ENCODE results near the gene ANAPC2.

- TF ChIP-seq, protein P1, sequence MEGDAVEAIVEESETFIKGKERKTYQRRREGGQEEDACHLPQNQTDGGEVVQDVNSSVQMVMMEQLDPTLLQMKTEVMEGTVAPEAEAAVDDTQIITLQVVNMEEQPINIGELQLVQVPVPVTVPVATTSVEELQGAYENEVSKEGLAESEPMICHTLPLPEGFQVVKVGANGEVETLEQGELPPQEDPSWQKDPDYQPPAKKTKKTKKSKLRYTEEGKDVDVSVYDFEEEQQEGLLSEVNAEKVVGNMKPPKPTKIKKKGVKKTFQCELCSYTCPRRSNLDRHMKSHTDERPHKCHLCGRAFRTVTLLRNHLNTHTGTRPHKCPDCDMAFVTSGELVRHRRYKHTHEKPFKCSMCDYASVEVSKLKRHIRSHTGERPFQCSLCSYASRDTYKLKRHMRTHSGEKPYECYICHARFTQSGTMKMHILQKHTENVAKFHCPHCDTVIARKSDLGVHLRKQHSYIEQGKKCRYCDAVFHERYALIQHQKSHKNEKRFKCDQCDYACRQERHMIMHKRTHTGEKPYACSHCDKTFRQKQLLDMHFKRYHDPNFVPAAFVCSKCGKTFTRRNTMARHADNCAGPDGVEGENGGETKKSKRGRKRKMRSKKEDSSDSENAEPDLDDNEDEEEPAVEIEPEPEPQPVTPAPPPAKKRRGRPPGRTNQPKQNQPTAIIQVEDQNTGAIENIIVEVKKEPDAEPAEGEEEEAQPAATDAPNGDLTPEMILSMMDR (IDR thresholded peaks at IDR 0.05 in 4 of 5, conservative IDR thresholded peaks at IDR 0.05 in 1 of 5): no peak
- TF ChIP-seq POLR2A (IDR thresholded peaks at IDR 0.05): no peak
These were observed 58.1 kb downstream of the ANAPC2 start for GRCh38 chr9:137130176-137130755.

Measured in gastrocnemius medialis (tissue), 4 donors.